Suprapubic skin (tissue), 3 donors: ENCODE measurements around the gene HSPA1A.
"Not testable (repeated sequence)": the region's sequence is repeated elsewhere in the genome, so short reads cannot be mapped to it uniquely, and the experiment has no call there.

ENCODE experiments used
- CTCF ChIP-seq, 2 donors: fragments of 200-600 bp in 1 of 2; fragments of 450-650 bp in 1 of 2; sonication (generic) in 1 of 2; IDR thresholded peaks; one replicate each; pipeline ENCODE4 v1.5.1; 2016 to 2019; ENCODE audit warnings: antibody characterized with exemption in 2 of 2, mild to moderate bottlenecking in 1 of 2, moderate library complexity in 1 of 2
- EP300 ChIP-seq: sonication (generic); formaldehyde crosslinking; IDR thresholded peaks from one replicate; pipeline ENCODE4 v1.6.1; 2017; ENCODE audit warnings: antibody characterized with exemption

GRCh38 chr6:31820399-31820798 lies 5.1 kb downstream of the HSPA1A start:
- not testable (repeated sequence) for TF ChIP-seq CTCF (IDR thresholded peaks at IDR 0.05); EP300
